NCI-H2107 (cell line): ENCODE measurements around the gene AGAP3.

Experiments
- DNase-seq: peaks from one replicate; lab custom pipeline; 2025; lab: John Stamatoyannopoulos, UW

Gene AGAP3

DNA sequence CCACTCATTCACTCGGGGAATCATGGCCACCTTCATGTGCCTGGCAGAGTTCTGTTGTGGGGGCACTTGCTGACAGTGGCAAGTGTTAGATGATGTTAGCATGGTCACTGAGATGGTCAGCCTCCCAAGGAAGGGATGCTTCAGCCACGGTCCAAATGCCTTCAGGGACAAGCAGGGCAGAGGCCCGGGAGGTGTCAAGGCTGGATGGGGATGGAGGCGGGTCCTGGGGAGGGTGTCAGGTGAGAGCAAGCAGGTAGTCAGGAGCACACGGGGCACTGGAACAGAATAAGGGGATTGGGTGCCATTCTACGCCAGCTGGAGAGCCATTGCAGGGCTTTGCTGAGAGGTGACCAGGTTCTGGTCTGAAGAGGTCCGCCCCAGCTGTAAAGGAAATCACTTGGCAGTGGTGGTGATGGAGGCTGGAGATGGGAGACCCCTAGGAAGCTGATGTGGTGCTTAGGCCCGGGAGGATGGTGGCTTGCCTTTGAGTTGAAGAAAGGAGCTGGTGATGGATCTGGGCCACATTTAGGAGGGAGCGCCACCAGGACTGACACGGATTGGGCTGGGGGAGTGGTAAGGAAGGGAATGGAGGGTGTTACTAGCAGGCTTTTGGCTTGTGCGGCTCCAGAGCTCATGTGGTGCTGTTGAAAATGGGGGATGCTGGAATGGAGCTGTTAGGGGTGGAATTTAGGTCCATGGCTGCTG, 24.1 kb downstream of the AGAP3 start:
- DNase-seq: no peak

DNA sequence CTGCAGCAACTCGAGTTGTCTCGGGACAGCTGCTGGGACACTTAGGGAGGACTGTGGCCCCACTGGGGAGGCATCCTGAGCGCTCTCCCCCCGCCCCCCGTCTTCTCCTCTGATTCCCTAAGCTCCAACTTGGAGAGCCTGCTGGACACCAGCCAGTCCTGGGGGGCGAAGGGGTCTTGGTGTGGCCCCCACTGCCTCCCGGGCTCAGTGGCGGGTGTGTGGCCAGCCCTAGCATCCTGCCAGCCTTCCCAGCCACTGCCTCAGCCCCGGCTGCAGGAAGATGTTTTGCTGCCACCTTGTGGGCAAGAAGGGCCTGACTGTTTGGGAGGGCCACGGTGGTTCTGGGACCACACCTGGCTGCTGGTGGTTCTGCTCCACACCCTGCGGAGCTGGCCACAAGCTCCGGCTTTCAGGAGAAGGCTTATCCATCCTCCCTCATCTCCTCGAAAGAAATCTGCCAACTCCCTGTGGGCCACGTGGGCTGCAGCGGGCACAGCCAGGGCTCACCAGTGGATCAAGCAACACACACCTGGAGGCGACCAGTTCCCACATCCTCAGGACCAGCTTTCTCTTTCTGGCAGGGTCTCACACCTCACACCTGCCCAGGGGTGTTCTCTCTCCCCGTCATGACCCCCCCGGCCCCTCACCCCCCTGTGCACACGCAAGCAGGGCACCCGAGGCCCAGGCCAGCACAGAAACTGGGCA, 24.8 kb downstream of the AGAP3 start:
- DNase-seq: peak; percentile 51

DNA sequence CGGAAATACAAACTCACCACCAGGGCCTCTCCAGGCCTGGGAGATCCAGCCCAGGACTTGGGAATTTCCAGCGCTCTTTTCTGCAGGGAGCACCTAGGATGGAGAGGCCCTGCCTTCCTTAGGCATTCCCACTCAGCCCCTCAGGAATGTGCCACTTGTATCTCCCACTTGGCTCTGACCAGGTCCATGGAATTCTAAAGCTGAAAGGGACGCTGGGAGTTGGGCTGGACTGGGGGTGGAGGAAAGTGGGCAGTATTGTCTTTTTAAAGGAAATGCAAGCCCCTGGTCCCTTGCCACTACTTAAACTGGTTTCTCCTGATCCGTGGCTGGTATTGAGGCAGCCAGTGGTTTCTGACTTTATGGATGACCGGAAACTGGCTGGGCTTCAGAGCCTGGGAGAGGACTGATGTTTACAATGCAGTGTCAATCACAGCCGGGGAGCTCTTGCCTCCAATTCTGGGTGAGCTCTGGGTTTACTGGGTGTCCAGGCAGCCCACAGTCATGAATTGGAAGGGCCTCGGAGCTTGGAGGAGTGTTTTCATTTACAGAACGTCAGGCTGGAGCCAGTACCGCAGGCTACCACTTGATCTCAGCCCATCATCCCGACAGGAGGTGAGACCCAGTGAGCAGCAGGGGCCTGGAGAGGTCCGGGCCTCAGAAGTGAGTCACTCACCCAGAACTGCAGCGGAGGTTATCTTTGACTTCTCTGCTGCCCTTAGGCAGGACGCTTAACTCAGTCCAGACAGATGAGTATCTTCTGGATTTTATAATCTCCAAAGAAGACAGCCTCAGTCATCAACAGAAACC, 27.3 kb downstream of the AGAP3 start:
- no peak for DNase-seq

DNA sequence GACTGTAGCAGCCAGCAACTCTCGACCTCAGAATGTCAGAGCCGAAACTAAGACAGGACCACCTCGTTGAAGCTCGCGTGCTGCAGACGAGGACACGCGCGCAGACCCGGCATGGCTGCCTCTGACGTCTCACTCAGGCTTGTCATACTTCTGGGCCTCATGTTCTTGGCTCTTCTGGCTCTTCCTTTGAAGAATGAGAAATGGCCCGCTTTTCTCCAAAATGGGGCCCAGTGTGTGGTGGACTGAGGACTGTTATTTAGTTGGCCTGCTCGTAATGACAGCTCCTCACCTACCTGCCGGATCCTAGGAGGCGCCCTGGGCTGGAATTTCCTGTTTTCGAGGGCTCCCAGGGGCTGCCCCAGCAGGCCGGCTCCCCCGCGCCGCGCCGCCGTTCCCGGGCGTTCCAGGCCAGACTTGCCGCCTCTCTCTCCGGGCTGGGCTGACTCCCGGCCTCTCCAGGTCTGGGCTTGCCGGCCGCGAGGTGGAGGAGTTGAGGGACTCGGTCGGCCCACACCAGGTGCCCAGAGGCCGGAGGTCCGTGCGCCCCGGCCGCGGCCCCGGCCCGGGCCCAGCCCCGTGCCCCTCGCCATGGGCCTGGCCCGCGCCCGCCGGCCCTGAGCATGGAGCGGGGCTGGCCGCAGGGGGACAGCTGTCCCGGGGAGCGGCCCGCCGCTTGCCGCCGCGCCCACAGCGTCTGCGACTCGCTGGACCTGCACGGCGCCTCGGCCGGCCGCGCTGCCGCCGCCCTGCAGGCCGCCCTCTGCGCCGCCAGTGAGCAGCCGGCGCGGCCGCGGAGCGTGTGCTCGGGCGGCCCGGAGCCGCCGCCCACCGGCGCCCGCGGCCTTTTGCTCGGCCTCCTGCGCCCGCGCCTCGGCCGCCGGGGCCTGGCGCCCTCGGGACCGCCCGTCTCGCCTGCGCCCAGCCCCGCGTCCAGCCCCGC, 28.1 kb downstream of the AGAP3 start:
- DNase-seq: no peak

DNA sequence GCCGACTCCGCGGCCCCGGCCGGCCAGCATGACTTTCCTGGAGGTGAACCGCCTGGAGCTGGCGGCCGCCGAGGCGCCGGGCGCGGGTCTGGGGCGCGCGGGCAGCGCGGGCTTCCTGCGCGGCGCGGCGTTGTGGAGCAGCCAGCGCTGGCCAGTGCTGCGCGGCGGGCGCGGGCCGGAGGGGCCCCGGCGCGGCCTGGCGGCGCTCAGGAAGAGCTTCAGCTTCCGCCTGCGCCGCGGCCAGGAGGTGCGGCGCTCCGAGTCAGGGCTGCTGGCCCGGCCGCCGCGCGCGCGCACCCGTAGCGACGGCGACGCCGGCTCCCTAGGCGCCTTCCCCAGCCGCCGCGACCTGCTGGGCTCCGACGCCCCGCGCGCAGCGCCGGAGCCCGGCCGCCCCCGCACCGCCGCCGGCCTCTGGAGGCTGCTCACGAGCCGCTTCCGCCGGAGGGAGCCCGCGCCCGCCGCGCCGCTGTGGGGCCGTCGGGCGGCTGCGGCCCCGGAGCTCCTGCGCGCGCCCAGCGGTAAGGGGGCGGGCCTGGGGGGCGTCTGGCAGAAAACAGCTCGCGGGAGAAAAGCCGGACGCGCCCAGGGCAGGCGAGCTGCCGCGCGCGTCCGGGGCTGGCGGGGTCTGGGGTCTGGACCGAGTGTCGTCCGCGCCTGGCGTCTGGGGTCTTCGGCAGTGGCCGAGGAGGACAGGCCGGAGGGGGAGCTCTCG, 29.0 kb downstream of the AGAP3 start:
- no peak for DNase-seq

DNA sequence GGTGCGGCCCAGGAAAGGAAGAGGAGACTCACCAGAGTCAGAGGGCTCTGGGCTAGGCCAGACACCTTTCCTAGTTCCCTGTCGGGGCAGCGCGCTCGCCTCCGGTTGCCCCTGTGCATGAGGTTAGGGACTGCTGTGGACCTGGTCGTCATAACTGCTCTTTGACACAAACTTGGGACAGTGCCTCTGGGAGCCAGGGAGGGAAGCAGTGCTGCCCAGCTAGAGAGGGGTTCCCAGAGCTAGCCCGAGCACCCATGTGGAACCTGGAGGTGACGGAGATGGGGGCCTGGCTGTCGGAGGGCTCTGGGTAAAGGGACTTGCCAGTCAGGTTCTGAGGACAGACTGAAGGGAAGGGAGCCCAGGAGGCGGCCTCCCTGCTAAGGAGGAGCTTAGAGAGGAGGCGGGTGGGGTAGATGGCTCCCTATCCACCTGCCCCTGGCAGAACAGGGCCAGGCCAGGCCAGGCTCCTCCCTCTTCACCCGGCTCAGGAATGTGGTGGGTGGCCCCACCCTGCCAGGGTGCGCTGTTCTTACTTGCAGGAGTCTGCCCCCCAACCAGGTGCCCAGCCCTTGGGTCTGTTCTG, 29.7 kb downstream of the AGAP3 start:
- no peak for DNase-seq

DNA sequence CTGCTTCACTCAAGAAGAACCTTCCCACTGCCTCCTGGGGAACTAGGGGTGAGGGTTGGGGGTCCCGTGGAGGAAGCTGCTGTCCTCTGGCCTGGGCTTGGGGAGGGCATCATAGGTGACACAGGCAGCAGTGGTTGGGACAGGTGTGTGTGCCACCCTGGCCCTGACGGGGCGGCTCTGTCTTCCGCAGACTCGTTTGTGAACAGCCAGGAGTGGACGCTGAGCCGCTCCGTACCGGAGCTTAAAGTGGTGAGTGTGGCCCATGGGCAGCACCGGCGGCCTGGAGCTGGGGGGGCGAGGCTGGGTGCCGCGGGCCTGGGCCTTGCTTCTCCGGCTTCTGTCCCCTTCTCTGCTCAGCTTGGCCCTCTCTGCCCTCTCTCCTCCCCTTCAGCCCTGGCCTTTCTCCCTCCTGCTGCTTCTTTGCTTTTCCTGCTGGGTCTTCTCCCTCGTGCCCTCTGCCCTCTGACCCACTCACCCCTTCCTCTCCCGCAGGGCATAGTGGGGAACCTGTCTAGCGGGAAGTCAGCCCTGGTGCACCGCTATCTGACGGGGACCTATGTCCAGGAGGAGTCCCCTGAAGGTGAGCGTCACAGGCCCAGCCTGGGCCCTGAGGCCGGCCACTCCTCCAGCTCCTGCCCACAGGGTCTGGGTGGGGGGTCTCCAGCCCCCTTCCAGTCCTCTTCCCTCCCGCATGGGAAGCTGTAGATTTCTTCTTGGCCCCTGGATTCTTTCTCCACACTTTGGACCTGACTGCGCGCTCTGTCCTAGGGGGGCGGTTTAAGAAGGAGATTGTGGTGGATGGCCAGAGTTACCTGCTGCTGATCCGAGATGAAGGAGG, 30.5 kb downstream of the AGAP3 start:
- no peak for DNase-seq

DNA sequence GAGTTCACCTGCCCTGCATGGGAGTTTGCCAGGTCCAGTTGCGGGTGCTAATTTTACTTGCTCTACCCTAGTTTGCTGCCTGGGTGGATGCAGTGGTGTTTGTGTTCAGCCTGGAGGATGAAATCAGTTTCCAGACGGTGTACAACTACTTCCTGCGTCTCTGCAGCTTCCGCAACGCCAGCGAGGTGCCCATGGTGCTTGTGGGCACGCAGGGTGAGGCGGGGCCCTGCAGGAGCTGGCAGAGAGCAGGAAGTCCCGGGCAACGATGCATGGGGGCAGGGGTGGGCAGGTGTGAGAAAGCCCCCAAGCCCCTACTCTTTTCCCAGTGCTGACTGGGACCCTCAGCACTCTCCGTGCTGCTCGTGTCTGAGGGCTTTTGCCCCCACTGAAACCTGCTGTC, 31.3 kb downstream of the AGAP3 start:
- DNase-seq: no peak

DNA sequence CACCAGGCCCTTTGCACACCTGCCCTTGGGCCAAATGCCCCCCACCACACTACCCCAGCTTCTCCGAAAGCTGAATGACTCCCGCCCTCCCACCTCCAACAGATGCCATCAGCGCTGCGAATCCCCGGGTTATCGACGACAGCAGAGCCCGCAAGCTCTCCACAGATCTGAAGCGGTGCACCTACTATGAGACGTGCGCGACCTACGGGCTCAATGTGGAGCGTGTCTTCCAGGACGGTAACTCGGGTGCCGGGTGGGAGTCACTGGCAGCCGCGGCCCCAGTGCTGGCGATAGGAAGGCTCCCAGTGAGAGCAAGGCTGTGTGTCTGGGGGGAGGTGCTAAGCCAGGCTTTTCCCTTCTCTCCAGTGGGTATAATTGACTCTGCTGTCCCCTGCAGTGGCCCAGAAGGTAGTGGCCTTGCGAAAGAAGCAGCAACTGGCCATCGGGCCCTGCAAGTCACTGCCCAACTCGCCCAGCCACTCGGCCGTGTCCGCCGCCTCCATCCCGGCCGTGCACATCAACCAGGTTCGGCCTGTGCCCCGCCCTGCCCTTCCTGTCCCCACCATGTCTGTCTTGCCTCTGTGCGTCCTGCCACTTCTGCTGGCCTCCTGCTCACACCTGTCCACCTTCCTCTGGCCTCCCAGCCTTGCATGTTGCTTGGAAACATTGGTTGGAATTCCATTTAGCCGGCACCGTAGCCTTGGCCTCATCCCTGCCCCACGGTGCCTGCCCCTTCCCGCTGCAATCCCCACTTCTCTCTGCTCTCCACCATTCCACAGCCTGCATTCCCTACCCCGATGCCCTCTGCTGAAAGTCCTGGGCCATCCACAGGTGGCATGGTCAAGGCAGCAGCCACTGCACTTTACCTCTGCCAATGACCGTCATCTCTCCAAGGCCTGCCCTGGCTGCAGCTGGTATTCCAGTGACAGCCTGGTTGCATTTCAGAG, 32.1 kb downstream of the AGAP3 start:
- DNase-seq: no peak

DNA sequence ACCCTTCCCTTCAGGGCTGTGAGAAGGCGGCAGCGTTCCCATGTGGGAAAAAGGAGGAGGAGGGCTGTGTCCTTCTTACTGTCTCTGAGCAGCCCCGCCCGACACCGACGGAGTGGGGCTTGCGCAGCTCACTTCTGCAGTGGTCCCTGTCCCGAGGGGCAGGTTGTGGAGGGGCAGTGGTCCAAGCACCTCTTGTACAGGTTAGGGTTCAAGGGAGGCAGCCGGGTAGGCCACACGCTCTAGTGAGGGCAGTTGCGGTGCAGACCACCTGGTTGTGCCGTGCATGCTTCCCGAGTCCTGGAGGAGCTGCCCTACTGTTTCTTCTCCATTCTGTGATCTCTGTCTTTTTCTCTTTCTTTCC, 32.8 kb downstream of the AGAP3 start:
- DNase-seq: no peak

DNA sequence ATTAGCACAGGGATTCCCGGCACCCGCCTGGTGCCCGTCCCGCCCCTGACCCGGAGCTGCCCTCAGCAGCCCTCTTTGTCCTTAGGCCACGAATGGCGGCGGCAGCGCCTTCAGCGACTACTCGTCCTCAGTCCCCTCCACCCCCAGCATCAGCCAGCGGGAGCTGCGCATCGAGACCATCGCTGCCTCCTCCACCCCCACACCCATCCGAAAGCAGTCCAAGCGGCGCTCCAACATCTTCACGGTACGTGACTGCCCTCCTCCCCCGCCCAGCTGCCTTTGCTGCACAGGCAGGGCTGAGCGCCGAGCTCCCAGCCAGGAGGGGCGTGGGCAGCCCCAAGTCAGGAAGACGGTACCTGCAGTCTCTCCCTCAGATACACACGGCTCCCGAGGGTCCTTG, 33.6 kb downstream of the AGAP3 start:
- no peak for DNase-seq

DNA sequence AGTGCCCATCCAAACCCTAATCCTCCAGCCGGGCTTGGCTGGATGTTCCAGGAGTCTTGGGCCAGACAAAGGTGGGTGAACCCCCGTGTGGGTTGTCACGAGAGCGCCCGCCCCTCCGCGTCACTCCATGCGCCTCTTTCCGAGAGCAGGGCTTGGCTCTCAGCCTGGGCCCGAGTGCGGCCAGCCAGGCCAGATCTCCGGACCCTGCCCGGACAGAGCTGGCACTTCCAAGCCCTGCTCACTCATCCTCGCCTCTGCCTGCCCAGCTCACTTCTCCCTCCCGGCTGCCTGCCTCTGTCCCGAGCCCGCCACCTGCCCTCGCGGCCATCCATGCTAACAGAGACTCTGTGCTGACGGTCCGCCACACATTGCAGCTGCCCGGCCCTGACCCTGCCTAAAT, 34.6 kb downstream of the AGAP3 start:
- no peak for DNase-seq

DNA sequence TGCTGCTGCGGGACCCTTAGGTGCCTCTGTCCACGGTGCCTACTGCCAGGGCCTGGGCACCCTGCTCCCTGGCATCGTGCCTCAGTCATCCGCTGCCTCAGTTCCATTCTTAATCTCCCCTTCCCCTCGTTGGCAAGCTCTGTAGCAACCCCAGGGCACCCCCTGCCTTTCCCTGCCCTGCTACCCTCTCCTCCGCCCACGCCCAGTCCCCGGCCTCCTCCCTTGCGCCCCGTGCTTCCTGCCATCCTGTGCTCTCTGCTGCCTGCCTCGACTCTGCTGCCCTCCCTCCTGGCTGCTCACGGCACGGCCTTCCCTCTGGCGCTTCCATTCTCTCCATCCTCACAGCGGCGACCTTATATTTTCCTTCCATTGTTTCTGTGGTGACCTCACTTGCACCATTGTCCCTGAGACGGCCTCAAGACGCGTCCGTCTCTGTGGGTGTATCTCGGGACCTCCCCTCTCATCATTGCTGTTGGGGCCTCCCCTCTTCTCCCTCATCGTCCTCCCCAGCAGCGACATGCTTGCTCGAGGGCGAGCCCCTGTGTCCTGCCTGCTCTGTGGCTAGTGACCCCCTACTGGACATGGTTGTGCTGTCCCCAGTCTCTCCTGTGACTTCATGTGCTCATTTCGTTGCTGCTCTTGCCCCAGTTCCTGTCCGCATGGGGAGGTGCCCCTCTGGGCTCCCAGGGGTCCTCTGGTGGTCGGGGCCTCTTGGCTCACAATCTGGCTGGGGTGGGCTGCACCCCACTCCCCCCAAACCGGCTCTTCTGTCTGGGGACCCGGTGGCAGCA, 35.3 kb downstream of the AGAP3 start:
- DNase-seq: no peak

DNA sequence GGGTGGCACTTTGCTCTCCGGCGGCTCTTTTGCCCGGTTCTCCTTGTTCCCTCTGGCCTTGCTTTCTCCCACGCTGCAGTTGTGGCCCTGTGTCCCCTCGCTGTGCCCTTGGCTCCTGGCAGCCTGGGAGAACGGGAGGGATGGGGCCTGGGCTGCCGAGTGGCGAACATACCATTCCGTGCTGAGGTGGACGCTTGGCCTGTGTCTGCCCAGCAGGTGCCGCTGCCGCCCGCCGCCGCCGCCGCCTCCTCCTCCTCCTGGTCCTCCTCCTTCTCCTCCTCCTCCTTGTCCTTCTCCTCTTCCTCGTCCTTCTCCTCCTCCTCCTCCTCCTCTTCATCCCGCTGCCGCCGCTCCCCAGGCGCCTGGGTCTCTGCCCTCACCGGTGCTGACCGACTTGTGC, 36.0 kb downstream of the AGAP3 start:
- DNase-seq: no peak

DNA sequence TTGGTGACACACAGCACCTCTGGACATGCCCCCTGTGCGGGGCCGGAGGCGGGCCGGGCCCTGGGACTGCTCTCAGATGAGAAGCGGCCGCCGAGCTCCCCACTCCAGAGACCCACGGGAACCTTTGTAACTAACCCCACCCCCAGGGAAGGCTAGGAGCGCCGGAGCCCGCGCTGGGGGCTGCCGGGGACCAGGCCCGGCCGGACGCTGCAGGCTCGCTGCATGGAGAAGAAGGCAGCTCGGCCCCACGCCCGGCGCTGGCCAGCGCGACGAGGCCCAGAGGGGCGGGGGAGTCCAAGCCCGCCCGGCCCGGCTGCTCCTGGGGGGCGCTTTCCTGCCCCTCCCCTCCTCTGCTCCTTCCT, 36.5 kb downstream of the AGAP3 start:
- DNase-seq: no peak

DNA sequence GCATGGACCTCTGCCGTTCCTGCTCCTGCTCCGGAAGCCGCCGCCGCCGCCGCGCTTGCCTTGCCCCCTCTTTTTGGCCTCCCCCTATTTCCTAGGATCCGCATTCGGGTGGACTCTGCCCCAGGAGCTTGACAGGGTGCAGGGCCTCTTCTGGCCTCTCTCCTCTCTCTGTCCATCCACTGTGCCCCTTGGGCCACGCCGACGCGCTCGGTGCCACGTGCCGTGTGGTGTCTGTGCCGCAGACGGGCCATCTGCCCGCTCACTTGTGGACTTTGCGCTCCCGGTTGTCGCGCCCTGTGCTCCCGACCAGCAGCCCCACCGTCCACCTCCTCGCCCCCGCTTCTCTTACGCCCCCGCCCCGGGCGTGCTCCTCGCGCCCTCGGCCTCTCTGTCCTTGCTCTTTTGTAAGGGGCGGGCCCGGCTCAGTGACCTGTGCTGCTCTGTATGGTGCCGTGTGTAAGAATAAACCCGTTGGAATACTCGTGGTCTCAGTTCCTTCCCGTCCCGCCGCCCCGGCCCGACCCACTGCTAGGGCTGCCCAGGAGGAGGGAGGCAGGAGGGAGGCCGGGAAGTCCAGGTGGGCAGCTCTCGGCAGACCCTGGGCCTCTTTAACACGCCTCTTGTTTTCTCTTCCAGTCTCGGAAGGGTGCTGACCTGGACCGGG, 37.0 kb downstream of the AGAP3 start:
- DNase-seq: no peak

DNA sequence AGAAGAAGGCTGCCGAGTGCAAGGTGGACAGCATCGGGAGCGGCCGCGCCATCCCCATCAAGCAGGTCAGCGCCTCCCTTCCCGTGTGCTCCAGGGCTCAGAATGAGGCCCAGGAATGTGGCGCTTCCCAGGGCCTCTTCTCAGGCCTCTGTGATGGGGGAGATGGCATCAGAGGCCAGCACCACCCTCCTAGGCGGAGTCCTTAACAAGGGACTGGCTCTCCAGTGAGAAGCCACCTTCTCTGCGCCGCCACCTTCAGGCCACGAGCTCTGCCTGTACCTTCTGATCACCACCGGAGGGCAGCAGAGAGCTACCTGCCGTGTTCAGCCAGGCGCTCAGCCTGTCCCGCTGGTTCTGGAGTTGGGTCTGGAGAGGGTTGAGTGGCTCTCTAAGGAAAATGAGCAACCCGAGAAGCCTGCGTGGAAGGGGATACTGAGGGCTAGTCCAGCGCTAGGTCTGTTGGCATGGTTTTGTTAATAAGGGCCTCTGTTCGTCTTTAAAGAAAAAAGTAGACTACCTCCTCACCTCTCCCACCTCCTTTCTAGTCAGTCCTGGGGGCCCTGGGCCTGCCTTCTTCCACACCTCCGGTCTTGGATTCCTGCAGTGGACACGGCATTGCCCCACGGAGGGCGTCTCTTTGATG, 37.7 kb downstream of the AGAP3 start:
- peak; percentile 81 for DNase-seq
